HepG2 (cell line): ENCODE data around the gene NOB1. TPM values are rescaled to one million over a fixed set of nuclear protein-coding genes. Genes with fewer than 3 reads are reported as not detected.

Experiments
- DDIT3 ChIP-seq: sonication (generic); formaldehyde crosslinking; IDR thresholded peaks from 2 replicates; pipeline ENCODE4 v1.4.0; 2020; ENCODE audit warnings: mild to moderate bottlenecking, missing genetic modification reagents
- FOXP1 ChIP-seq, 2 experiments: fragments of 450-650 bp in 1 of 2; IDR thresholded peaks; 2 replicates each; pipeline ENCODE4 v1.6.1; 2017 to 2018; ENCODE audit warnings: antibody characterized with exemption in 1 of 2
- RARG ChIP-seq: sonication (generic); formaldehyde crosslinking; IDR thresholded peaks from 2 replicates; pipeline ENCODE4 v1.4.0; 2020; ENCODE audit warnings: low read depth, mild to moderate bottlenecking, missing genetic modification reagents
- SP5 ChIP-seq: IDR thresholded peaks from 2 replicates; pipeline ENCODE4 v1.6.1; 2016; ENCODE audit warnings: low read depth, borderline replicate concordance
- TEAD3 ChIP-seq: optimal IDR thresholded peaks from 2 replicates; pipeline ENCODE3; 2016; ENCODE audit warnings: borderline replicate concordance
- YY1 ChIP-seq: IDR thresholded peaks from 2 replicates; pipeline ENCODE4 v1.6.1; 2011; ENCODE audit warnings: low read length, low read depth, moderate library complexity, mild to moderate bottlenecking; ENCODE audit not compliant: insufficient read depth, insufficient replicate concordance
- ZBTB7B ChIP-seq: sonication (generic); formaldehyde crosslinking; IDR thresholded peaks from 2 replicates; pipeline ENCODE4 v1.4.0; 2020; ENCODE audit warnings: missing genetic modification reagents
- ZKSCAN5 ChIP-seq: sonication (generic); formaldehyde crosslinking; IDR thresholded peaks from 2 replicates; pipeline ENCODE4 v1.5.1; 2020; ENCODE audit warnings: mild to moderate bottlenecking, missing genetic modification reagents
- ZNF136 ChIP-seq: sonication (generic); formaldehyde crosslinking; IDR thresholded peaks from 2 replicates; pipeline ENCODE4 v1.8.1; 2022; ENCODE audit warnings: low read depth, mild to moderate bottlenecking, moderate library complexity, missing genetic modification reagents
- ZNF232 ChIP-seq: sonication (generic); formaldehyde crosslinking; IDR thresholded peaks from 2 replicates; pipeline ENCODE4 v1.4.0; 2020; ENCODE audit warnings: missing genetic modification reagents, borderline replicate concordance
- ZNF251 ChIP-seq: sonication (generic); formaldehyde crosslinking; IDR thresholded peaks from 2 replicates; pipeline ENCODE4 v1.9.0; 2021; ENCODE audit warnings: mild to moderate bottlenecking, missing genetic modification reagents
- ZNF431 ChIP-seq: sonication (generic); formaldehyde crosslinking; IDR thresholded peaks from 2 replicates; pipeline ENCODE4 v1.9.0; 2022; ENCODE audit warnings: missing genetic modification reagents, low read depth, mild to moderate bottlenecking, borderline replicate concordance
- ZNF777 ChIP-seq: sonication (generic); formaldehyde crosslinking; IDR thresholded peaks from 2 replicates; pipeline ENCODE4 v1.4.0; 2020; ENCODE audit warnings: missing genetic modification reagents
- ZNF878 ChIP-seq: sonication (generic); formaldehyde crosslinking; IDR thresholded peaks from 2 replicates; pipeline ENCODE4 v1.8.1; 2023; ENCODE audit warnings: mild to moderate bottlenecking, missing genetic modification reagents, moderate library complexity
- polyA plus RNA-seq, 8 experiments: library from polyadenylated mRNA; depleted of rRNA in 3 of 8; stranded (reverse) in 7 of 8; unstranded in 1 of 8; fragments of >200 nt; fragmentation: Illumina TruSeq in 4 of 8; extraction: Trizol in 4 of 8; gene quantifications; 2 replicates each; pipeline versions ENCODE4 v1.2.1 to v1.2.3, GENCODE V29; 2011 to 2016; ENCODE audit warnings: low read depth in 4 of 8, missing spikeins in 1 of 8, mixed read lengths in 1 of 8; ENCODE audit not compliant: insufficient read depth in 1 of 8
- total RNA-seq, 5 experiments: library from RNA; depleted of rRNA; stranded (reverse); fragments of >200 nt; fragmentation: Illumina TruSeq; extraction: Trizol; gene quantifications; 2 replicates each; pipeline ENCODE4 v1.2.3, GENCODE V29; 2016; ENCODE audit warnings: low read depth in 1 of 5
- TF ChIP-seq, protein P1 (sequence below): sonication (generic); formaldehyde crosslinking; IDR thresholded peaks from 2 replicates; pipeline ENCODE4 v1.4.0; 2020; ENCODE audit warnings: missing genetic modification reagents
- TF ChIP-seq, protein P2 (sequence below): sonication (generic); formaldehyde crosslinking; IDR thresholded peaks from 2 replicates; pipeline ENCODE4 v1.8.0; 2022; ENCODE audit warnings: missing genetic modification reagents, mild to moderate bottlenecking, moderate library complexity, borderline replicate concordance
- TF ChIP-seq, protein P3 (sequence below): sonication (generic); formaldehyde crosslinking; IDR thresholded peaks from 2 replicates; pipeline ENCODE4 v1.8.1; 2023; ENCODE audit warnings: mild to moderate bottlenecking, missing genetic modification reagents, borderline replicate concordance
- TF ChIP-seq, protein P4 (sequence below): sonication (generic); formaldehyde crosslinking; IDR thresholded peaks from 2 replicates; pipeline ENCODE4 v1.5.0; 2020; ENCODE audit warnings: missing genetic modification reagents
- TF ChIP-seq, protein P5 (sequence below): sonication (generic); formaldehyde crosslinking; conservative IDR thresholded peaks from 2 replicates; pipeline ENCODE4 v1.4.0; 2020; ENCODE audit warnings: missing genetic modification reagents

Gene NOB1
- total and polyA plus RNA-seq, 2 of the 13 experiments (the other 11 are each of a cell fraction or from before 2014, with no cell fraction given): 47.1 to 162 TPM

- TF ChIP-seq ZNF777 (CRISPR knock-in tag) (peak; percentile 49), YY1 (peak; percentile 52), ZKSCAN5 (CRISPR knock-in tag) (no peak), ZNF251 (CRISPR knock-in tag) (no peak), ZNF431 (CRISPR knock-in tag) (no peak), ZNF232 (no peak; the same call in 1 of the 2 replicates), FOXP1 (IDR thresholded peaks at IDR 0.05) (no peak), FOXP1 (CRISPR knock-in tag; IDR thresholded peaks at IDR 0.05) (no peak), ZNF878 (CRISPR knock-in tag) (no peak), RARG (CRISPR knock-in tag) (no peak), ZBTB7B (CRISPR knock-in tag) (peak; percentile 71), TEAD3 (CRISPR knock-in tag) (peak; percentile 59), SP5 (no peak), DDIT3 (CRISPR knock-in tag) (0 out of 2 replicates have a peak, but pooled peaks have one; percentile 41), ZNF136 (CRISPR knock-in tag) (0 out of 2 replicates have a peak, but pooled peaks have one; percentile 53)
- TF ChIP-seq, protein P1, sequence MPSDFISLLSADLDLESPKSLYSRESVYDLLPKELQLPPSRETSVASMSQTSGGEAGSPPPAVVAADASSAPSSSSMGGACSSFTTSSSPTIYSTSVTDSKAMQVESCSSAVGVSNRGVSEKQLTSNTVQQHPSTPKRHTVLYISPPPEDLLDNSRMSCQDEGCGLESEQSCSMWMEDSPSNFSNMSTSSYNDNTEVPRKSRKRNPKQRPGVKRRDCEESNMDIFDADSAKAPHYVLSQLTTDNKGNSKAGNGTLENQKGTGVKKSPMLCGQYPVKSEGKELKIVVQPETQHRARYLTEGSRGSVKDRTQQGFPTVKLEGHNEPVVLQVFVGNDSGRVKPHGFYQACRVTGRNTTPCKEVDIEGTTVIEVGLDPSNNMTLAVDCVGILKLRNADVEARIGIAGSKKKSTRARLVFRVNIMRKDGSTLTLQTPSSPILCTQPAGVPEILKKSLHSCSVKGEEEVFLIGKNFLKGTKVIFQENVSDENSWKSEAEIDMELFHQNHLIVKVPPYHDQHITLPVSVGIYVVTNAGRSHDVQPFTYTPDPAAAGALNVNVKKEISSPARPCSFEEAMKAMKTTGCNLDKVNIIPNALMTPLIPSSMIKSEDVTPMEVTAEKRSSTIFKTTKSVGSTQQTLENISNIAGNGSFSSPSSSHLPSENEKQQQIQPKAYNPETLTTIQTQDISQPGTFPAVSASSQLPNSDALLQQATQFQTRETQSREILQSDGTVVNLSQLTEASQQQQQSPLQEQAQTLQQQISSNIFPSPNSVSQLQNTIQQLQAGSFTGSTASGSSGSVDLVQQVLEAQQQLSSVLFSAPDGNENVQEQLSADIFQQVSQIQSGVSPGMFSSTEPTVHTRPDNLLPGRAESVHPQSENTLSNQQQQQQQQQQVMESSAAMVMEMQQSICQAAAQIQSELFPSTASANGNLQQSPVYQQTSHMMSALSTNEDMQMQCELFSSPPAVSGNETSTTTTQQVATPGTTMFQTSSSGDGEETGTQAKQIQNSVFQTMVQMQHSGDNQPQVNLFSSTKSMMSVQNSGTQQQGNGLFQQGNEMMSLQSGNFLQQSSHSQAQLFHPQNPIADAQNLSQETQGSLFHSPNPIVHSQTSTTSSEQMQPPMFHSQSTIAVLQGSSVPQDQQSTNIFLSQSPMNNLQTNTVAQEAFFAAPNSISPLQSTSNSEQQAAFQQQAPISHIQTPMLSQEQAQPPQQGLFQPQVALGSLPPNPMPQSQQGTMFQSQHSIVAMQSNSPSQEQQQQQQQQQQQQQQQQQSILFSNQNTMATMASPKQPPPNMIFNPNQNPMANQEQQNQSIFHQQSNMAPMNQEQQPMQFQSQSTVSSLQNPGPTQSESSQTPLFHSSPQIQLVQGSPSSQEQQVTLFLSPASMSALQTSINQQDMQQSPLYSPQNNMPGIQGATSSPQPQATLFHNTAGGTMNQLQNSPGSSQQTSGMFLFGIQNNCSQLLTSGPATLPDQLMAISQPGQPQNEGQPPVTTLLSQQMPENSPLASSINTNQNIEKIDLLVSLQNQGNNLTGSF (CRISPR knock-in tag): no peak
- TF ChIP-seq, protein P2, sequence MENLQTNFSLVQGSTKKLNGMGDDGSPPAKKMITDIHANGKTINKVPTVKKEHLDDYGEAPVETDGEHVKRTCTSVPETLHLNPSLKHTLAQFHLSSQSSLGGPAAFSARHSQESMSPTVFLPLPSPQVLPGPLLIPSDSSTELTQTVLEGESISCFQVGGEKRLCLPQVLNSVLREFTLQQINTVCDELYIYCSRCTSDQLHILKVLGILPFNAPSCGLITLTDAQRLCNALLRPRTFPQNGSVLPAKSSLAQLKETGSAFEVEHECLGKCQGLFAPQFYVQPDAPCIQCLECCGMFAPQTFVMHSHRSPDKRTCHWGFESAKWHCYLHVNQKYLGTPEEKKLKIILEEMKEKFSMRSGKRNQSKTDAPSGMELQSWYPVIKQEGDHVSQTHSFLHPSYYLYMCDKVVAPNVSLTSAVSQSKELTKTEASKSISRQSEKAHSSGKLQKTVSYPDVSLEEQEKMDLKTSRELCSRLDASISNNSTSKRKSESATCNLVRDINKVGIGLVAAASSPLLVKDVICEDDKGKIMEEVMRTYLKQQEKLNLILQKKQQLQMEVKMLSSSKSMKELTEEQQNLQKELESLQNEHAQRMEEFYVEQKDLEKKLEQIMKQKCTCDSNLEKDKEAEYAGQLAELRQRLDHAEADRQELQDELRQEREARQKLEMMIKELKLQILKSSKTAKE (CRISPR knock-in tag): 0 out of 2 replicates have a peak, but pooled peaks have one; percentile 31
- TF ChIP-seq, protein P3, sequence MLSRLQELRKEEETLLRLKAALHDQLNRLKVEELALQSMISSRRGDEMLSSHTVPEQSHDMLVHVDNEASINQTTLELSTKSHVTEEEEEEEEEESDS: peak; percentile 64; the same call in 1 of the 2 replicates
- TF ChIP-seq, protein P4, sequence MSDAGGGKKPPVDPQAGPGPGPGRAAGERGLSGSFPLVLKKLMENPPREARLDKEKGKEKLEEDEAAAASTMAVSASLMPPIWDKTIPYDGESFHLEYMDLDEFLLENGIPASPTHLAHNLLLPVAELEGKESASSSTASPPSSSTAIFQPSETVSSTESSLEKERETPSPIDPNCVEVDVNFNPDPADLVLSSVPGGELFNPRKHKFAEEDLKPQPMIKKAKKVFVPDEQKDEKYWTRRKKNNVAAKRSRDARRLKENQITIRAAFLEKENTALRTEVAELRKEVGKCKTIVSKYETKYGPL (CRISPR knock-in tag): peak; percentile 33; the same call in 1 of the 2 replicates
- TF ChIP-seq, protein P5, sequence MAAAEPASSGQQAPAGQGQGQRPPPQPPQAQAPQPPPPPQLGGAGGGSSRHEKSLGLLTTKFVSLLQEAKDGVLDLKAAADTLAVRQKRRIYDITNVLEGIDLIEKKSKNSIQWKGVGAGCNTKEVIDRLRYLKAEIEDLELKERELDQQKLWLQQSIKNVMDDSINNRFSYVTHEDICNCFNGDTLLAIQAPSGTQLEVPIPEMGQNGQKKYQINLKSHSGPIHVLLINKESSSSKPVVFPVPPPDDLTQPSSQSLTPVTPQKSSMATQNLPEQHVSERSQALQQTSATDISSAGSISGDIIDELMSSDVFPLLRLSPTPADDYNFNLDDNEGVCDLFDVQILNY (CRISPR knock-in tag): 0 out of 2 replicates have a peak, but pooled peaks have one; percentile 34
Observed at GRCh38 chr16:69761983-69762813, 7.5 kb upstream of the NOB1 start, which contains the start of gene WWP2 (continued).
